GF-D8 (cell line): ENCODE measurements around the gene AMBN.

Experiments used
- DNase-seq: peaks from one replicate; lab custom pipeline; 2025; lab: John Stamatoyannopoulos, UW

The AMBN gene, protein sequence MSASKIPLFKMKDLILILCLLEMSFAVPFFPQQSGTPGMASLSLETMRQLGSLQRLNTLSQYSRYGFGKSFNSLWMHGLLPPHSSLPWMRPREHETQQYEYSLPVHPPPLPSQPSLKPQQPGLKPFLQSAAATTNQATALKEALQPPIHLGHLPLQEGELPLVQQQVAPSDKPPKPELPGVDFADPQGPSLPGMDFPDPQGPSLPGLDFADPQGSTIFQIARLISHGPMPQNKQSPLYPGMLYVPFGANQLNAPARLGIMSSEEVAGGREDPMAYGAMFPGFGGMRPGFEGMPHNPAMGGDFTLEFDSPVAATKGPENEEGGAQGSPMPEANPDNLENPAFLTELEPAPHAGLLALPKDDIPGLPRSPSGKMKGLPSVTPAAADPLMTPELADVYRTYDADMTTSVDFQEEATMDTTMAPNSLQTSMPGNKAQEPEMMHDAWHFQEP

DNA sequence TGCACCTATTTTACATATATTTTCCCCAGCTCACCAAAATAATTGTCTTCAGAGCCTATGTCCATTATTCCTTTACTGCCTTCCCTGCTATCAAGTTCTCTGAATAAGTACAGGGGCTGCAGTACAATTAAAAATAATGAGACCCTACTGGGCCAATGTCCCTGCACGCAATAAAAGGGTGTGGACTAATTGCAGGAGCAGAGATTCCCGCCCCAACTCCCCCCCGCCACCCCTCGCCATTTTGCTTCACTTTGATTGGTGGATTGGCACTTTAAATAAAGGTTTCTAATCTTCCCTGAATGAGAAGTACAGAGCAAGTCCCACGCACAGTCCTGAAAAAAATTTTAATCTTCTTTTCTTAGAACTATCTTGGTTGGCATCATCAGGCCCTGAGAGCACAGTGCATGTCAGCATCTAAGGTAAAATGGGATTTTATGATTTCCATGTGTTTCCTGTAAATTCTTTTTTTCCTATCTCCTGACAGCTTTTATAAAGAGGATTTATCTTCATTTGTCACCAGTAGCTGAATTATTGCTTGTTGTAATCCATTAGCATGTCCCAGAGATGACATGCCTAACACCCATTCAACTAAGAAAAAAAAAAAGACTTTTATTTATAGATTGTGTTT is at the start of gene AMBN:
AMBN (plus strand) TSS at position 302 of the 628 bp plus-strand sequence; CDS start at position 405, 103 bp downstream.
- no peak for DNase-seq

DNA sequence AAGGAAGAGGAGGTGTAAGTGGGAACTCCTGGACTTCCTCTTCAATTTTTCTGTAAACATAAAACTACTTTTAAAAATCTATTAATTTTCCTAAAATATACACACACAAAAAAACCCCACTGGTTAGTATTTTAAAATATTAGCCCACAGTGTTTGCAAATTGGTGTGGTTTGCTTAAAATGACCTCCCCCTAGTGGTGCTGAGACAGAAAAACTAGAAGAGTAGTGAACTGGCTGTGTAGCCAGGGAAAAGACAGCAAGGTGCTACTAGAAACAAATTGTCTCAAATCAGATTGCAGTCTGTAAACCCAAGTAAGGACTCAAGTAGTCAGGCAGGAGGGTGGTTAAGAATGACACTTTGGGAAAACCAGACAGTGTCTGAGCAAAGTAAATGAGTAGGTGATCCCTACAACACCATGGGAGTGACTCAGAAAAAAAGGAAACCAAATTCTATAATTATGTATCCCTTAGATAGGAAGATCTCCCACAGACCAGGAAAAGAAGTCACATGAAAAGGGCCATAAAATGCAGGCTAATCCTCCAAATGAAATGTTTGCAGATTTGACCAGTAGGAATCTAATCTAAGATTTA is 47.7 kb upstream of the AMBN start:
- no peak for DNase-seq

DNA sequence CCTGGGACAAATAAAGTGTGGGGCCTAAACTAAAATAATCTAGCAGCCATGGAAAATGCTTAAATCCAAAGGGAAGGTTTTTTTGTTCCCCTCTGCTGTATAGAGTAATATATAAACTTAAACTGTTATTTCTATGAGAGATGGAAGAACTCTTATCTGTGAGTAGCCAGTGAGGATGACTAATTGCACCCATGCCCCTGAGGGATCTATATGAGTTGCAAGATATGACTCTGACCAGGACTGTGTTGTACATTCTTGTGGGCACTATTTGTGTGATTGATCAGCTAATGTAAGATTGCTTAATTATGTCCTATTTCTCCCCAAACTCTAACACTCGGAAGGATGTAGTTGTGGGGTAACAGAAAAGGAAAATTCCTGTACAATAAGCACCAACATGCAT is 35.2 kb upstream of the AMBN start:
- no peak for DNase-seq

DNA sequence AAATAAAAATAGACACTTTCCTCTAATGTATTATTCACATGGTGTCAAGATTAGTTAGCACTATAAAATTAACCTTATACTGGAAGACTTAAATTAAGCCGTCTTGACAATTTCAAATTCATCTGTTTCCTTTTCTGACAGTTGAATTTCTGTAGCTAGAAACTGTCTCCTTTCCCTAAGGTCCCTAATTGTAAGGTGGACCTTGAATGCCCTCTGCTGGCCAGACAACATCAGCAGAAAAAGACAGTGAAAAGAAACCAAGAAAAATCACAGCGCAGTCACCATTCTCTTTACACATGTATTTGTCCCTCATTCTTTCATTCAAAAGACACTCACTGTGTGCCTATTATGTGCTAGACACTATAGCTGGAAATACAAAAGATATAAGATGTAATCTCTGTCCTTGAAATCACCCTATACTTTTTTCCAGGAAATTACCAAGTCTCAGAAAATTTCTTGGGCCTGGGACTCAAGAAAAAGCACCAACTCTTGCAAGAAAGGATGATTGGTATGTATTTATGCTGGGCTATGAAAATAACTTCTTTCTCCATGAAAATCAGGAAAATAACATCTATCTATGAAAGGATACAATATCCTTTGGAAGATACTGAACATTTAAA is 32.7 kb upstream of the AMBN start:
- DNase-seq = no peak

DNA sequence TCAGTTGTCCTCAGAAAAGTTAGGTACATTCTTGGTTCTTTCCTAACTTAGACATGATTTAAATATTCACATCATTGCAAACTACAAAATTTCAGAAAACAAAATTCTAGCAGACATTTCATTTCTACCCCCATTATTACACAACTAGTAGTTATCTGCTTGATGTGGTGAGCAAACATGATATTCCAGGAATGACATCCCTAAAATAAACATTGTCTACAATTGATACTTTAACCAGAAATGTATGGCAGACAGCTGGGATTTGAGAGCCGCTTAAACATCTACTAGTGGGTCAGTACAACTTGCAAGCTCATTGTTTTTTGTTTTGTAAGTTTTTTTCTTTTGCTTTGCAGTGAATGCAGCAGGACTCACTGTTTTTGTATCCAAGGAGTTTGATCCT is 32.1 kb upstream of the AMBN start:
- DNase-seq = no peak

DNA sequence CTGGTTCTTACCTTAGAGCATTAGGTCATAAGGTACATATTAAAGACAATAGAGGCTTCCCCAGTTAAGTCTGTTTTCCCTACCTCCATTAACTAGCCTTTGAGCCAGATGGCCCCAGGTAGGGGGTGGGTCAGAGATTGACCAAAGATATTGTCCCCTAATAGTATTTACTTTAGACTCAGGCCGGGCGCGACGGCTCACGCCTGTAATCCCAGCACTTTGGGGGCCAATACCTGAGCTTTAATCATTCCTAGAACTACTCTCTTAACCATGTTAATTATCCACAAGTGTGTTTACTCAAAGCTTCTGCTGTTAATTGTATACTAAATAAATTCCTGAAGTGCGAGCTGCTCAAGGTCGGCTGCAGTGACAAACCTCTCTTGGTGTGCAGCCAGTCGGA is 28.0 kb upstream of the AMBN start:
- no peak for DNase-seq

DNA sequence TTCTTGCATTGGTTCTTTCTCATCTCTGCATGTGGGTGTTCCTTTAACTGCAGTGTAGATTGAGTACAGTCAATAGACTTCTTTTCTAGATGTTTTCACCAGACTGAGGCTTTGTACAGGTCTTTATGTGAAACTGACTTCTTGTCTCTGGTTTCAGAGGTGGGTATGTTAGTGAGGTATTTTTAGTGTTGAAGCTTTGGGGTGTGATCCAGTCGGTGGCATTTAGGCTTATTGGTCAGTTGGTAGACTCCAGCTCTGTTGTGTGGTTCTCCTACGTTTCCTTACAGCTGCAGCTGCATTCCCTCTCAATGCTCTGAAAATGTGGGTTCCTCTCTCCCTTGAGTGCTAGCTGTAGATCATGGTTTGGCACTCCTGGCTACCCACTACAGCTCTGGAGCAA is 21.3 kb upstream of the AMBN start:
- no peak for DNase-seq

DNA sequence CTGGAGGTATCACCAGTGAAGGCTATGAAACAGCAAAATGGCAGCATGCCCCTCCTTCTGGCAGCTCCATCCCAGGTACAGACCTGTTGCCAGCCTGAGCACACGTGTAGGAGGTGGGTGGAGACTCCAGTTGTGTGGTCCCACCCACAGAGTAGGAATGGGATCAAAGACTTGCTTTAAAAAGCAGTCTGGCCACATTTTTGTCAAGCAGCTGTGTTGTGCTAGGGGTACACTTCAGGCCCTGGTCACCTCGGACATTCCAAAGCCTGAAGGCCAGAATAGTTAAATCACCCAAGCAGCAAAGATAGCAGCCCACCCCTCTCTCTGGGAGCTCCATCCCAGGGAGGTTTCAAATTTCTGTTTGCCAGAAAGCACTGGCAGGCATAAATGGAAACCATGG is 20.3 kb upstream of the AMBN start:
- DNase-seq = no peak

DNA sequence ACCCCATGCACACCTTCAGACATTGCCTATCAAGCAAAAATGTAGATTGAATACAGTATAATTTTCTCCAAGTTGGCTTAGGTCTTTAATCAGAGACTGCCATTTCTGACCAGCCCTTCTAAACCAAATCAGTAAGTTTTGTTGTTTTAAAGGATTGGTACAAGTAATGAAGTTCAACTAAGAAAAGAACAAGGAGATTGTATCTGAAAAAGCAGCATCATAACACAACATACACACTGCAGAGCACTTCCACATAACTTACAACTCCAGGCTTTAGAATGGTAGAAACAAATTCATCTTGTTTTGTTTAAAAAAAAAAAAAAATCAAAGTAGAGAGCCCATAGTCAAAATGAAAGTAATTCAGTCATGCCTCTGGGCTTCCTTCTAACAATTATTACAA is 16.1 kb upstream of the AMBN start:
- DNase-seq = no peak

DNA sequence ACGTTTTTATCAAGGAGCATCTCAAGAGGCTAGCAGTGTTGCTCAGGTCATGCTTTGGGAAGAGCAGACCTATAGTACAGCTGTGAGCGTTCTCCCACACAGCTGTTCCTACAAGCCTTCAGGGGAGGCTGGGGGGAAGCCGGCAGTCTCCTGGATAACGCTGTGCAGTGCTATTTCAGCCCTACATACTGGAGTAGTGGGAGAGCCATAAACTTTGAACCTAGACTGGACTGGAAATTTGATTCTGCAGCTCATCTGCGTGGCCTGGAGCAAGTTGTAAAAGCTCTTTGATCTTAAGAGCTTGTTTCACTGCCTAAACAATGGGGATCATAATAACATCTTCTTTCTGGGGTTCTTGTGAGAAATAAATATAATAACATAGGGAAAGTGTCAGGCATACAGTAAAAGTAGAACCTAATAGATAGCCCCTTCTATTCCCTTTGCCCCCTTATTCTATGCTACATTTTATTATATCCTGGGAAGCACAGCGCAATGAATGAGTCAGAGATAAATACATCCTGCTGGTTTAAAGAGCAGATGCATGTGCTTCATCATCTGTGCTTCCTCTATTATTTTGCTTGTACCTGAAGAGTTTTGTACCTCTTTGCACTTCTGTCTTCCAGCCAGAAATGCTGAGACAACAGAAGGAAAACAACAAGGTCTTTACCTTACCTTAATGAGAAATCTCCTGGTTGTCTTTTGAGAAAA is 14.7 kb upstream of the AMBN start:
- no peak for DNase-seq

DNA sequence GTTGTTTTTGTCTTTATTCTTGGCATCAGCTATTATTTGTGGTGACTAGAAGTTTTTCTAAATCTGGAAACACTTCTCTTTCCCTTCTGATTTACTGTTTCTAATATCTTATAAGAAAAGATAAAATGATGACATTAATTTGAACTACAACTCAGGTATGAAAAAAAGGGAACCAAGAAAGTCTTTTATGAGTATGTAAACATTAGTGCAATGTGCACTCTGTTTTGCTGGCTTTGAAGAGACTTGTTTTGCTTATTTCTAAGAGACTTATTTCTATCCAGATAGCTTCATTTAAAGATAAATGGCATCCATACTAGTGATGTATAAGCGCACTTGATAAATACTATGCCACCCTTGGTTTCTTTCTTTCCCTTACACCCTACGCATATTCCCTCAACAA is 10.1 kb upstream of the AMBN start:
- no peak for DNase-seq

DNA sequence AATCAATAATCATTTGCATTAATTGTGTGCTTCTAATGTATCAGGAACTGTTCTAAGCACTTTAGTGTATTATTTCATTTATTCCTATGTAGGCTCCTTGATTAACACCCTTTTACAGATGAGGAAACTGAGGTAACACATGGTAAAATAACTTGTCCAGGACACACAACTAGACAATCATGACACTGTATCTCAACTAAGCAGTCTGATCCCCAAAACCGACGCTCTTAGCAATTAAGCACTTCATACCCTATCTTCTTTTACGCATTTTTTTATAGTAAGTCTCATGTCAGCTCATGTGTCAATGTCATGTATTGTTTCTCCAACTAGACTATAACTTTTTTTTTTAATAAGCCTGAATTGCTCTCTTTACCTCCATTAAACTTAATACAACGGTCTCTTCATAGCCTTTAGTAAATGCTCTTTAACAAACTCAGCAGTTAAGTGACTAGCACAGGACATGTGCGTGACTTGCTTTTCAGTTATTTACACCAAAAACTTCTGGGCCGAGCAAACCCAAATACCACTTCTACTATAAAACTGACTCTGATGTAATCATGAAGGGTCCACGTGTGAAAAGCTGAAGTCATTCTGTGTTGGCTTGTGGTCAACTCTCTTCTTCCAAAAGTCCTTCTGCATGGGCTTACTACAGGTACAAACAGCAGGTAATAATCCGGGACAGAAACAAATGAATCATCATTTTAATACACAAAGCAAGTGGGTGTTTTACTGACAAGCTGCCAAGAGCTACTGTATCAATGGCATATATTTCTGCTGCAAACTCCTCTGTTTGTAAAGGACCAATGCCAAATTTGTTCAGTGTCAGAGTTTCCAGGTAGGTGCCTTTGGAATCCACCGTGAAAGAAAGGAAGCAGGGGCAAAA is 7.9 kb upstream of the AMBN start:
- no peak for DNase-seq

DNA sequence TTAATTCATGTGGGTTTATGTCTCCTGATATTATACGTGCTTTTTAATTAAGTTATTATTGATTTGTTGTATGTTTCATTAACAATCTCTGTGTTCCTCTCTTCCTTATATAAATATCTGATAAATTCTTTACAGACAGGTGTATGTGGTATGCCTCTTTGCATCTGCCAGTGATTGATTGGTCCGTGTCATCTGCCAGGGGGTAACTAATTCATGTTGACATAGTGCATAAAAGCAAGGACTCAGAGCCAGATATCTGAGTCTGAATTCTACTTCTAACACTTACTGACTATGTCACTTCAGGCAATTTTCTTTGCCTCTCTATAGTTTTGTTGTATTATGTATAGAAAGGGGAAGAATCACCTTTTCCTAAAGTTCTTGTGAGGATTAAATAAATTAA is 5.2 kb upstream of the AMBN start:
- DNase-seq = no peak

DNA sequence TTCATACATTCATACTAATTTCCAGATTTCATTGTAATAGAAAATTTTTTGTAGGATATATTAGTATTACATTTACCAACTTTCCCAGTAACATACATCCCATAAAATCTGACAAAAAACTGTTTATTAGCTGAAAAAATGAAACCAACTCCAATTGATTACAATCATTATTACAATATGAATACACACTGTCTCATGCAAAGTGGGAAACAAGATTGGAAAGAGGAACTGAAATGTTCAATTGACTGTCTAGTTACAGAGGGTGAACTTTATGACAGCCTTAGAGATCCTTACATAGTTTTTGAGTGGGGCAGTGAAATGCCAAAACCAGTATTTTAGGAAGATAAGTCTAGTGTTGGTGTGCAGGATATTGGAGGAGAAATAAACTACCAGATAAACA is 2.3 kb upstream of the AMBN start:
- no peak for DNase-seq

DNA sequence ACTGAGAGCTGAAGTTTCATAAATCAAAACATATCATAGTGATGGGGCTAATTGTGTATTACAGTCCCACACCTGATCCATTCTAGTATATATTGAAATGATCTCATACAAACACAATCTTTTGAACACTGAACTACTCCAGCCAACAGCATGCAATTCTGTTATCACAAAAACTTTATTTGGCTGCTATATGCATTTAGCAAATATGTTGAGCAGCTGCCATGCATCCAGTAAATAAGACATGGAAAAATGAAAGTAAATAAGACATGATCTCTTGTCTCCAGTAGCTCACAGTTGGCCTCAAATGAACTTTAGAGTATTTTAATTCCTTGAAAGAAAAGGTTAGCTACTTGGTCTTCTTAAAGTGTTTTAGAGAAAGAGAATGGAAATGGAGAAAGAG is 2.1 kb downstream of the AMBN start:
- no peak for DNase-seq

DNA sequence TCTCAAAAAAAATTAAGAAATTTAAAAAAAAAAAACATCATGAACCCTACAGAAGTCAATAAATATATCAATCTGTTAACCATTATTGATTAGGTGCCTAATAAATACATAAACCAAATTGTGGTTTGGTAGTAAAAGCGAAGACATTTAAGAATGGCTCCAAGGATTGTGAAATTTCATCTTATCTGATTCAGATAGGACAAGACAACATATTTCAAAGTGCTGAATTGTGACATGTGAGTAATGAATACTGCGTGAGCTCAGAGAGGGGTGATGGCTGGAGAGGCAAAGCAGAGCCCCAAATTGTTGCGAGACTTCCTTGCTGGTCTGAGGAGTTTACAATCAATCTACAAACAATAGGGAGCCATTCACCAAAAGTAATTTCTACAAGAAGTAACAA is 8.2 kb downstream of the AMBN start:
- DNase-seq = no peak

DNA sequence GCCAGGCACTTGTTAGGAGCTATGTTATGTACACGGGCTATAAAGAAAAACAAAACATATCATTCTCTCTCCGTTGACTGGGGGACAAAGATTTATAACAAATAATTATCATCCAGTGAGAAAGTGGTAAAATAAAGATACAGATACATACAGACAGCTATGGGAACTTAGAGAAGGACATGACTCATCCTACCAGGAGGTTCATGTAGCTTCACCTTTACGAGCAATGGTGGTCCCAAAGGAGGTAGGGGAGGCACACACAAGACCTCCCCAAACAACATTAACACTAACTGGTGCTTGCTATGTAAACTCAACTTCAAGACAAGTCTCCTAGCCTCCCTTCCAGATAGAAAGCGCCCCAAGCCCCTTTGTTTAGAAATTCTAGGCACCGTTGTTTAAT is 8.9 kb downstream of the AMBN start:
- no peak for DNase-seq

DNA sequence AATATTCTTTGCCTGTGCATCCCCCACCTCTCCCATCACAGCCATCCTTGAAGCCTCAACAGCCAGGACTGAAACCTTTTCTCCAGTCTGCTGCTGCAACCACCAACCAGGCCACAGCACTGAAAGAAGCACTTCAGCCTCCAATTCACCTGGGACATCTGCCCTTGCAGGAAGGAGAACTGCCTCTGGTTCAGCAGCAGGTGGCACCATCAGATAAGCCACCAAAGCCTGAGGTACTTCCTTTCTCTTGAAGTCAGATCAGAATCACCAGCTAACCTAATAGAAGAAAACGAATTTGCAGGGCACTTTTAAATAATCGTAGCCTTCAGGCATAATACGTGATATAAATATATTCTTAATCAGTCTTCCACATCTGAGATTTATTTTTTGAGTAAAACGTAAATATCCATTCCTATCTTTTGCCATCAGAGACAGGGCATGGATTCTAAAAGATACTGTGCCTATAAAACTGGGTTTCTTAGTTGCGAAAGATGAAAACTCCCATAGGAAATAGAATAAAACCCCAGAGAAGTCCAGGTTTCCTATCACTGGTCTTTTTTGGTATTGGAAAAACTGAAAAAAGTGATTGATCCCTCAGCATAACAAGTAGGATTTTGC is 9.5 kb downstream of the AMBN start:
- peak; percentile 25 for DNase-seq

DNA sequence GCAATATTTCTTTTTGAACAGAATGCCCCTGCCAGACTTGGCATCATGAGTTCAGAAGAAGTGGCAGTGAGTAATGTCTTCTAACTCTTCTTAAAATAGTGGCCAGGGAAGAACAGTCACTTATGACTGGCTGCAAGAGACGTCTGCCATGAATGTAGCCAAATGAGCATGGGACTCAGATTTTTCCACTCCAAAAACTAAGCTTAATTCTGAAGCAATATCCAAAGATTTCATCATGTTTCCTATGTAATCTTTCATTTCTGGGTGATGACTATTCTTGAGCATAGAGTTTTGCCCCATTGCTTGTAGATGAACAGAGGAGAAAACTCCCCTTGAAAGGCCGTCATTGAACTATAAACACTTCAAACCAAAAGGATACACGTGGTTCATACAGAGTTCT is 11.8 kb downstream of the AMBN start:
- DNase-seq = no peak

DNA sequence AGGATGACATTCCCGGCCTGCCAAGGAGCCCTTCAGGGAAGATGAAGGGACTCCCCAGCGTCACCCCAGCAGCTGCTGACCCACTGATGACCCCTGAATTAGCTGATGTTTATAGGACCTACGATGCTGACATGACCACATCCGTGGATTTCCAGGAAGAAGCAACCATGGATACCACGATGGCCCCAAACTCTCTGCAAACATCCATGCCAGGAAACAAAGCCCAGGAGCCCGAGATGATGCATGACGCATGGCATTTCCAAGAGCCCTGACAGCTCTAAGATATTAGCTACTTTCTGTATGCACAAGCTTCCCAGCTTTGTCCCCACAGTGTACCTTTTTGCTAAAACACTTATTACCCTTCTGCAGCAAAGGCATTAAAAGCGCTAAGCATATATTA is 14.4 kb downstream of the AMBN start:
- DNase-seq = no peak

DNA sequence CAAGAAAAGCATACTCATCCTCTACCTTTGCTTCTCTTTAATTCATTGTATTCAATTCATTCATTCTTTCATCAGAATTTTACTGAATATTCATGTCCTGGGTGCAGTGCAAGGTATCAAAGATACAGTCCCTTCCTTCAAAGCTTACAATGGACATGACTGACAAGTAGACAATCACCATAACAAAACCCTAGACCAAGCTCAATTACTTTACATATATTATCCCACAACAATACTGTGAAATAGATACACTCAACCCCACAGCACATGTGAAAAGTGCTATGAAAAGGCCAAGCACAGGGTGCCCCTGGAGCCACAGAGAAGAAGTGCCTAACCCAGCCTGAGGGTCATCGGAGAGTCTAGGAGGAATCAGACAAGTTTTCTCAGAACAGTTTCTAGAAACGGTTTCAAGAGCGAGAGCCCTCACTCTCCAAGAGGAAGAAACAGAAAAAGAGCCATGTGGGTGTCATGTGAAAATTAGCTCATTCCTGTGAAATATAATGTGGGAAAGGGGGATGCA is 15.3 kb downstream of the AMBN start:
- DNase-seq = no peak
